Esophagus squamous epithelium (tissue), 5 donors: ENCODE data around the gene CENPS. TPM values are rescaled to one million over a fixed set of nuclear protein-coding genes. Genes with fewer than 3 reads are reported as not detected.

ENCODE experiments used
- DNase-seq: peaks from one replicate; lab custom pipeline; 2025; lab: John Stamatoyannopoulos, UW
- H3K27ac ChIP-seq, 4 donors: fragments of 200-600 bp; sonication (generic); one replicate each; pipeline ENCODE4 v1.5.1; 2016 to 2019; ENCODE audit warnings: mild to moderate bottlenecking in 1 of 4
- H3K27me3 ChIP-seq, 4 donors: fragments of 200-600 bp; sonication (generic); 1 replicate in 3 of 4; 2 replicates in 1 of 4; pipeline versions ENCODE4 v1.5.1 to v1.6.0; 2017 to 2021; ENCODE audit warnings: antibody characterized with exemption in 1 of 4
- H3K36me3 ChIP-seq, 3 donors: fragments of 200-600 bp; sonication (generic); one replicate each; pipeline ENCODE4 v1.5.1; 2016 to 2019
- H3K4me1 ChIP-seq, 3 donors: fragments of 200-600 bp; sonication (generic); one replicate each; pipeline ENCODE4 v1.5.1; 2017 to 2019
- H3K4me3 ChIP-seq, 4 donors: fragments of 200-600 bp; sonication (generic); 1 replicate in 3 of 4; 2 replicates in 1 of 4; pipeline ENCODE4 v1.5.1; 2016 to 2019; ENCODE audit warnings: mild to moderate bottlenecking in 2 of 4, moderate library complexity in 1 of 4
- H3K9me3 ChIP-seq, 3 donors: fragments of 200-600 bp; sonication (generic); one replicate each; pipeline ENCODE4 v1.5.1; 2016 to 2019
- CTCF ChIP-seq, 6 experiments: fragments of 450-650 bp in 4 of 6; fragments of 200-600 bp in 2 of 6; sonication (generic) in 2 of 6; IDR thresholded peaks; one replicate each; pipeline ENCODE4 v1.5.1; 2016 to 2019; ENCODE audit warnings: antibody characterized with exemption in 6 of 6, mild to moderate bottlenecking in 4 of 6, moderate library complexity in 4 of 6
- POLR2A ChIP-seq, 4 donors: fragments of 450-650 bp; IDR thresholded peaks; one replicate each; pipeline ENCODE4 v1.6.1; 2017; ENCODE audit warnings: antibody characterized with exemption in 4 of 4, mild to moderate bottlenecking in 4 of 4, moderate library complexity in 3 of 4
- WGBS, 2 donors: methylation state at CpG; one replicate each; pipeline ENCODE4 v1.1.5; 2018; 5-methylcytosine and 5-hydroxymethylcytosine counted together
- intact Hi-C: fragments of 100-400 bp; cut with DNase I; formaldehyde crosslinking; loops from one replicate; pipeline ENCODE4 v1.15.0; 2022
- total RNA-seq, 4 donors: library from RNA; depleted of rRNA; stranded (reverse); fragments of >200 nt; gene quantifications; one replicate each; pipeline ENCODE4 v1.1.0, GENCODE V29; 2016
- donor health status: DM: yes; HTN: yes; CAD: no.

Gene CENPS
- total RNA-seq, 4 donors from 2014 or later = 5.6 to 15.7 (median 6.1) TPM

GRCh38 chr1:10386761-10387676, 43.2 kb upstream of the CENPS start:
- Histone ChIP-seq H3K4me3 (peak overlapping the region in 2 of 4 donors; percentile 2 to 44), H3K36me3 (peaks cover 0 to 4% (median 0%) of the 10 kb centered on the region in 3 donors), H3K27ac (peak overlapping the region; percentile 83 to 90 (median 88)), H3K4me1 (peaks cover 20 to 67% (median 37%) of the 10 kb centered on the region in 3 donors), H3K9me3 (no peaks in the 10 kb centered on the region), H3K27me3 (no peaks in the 10 kb centered on the region)
- DNase-seq = no peak
- WGBS, 2 donors = 42 to 52% methylated on average over 12 of the region's 12 CpGs
- TF ChIP-seq POLR2A (IDR thresholded peaks at IDR 0.05) = no peak
- no peak for TF ChIP-seq CTCF (IDR thresholded peaks at IDR 0.05)
- intact Hi-C loops = no loop called here

GRCh38 chr1:10387677-10388386, 42.4 kb upstream of the CENPS start:
- H3K4me1 ChIP-seq = peaks cover 20 to 67% (median 37%) of the 10 kb centered on the region in 3 donors
- WGBS, 2 donors = 14 to 17% methylated on average over 3 of the region's 3 CpGs
- no peaks in the 10 kb centered on the region for H3K27me3 ChIP-seq
- no peaks in the 10 kb centered on the region for H3K9me3 ChIP-seq
- H3K4me3 ChIP-seq = peak overlapping the region in 3 of 4 donors; percentile 2 to 44 (median 14)
- intact Hi-C loops = no loop called here
- no peaks in the 10 kb centered on the region for H3K36me3 ChIP-seq
- no peak for TF ChIP-seq CTCF (IDR thresholded peaks at IDR 0.05)
- H3K27ac ChIP-seq = peak overlapping the region; percentile 83 to 90 (median 88)
- DNase-seq = no peak

DNA sequence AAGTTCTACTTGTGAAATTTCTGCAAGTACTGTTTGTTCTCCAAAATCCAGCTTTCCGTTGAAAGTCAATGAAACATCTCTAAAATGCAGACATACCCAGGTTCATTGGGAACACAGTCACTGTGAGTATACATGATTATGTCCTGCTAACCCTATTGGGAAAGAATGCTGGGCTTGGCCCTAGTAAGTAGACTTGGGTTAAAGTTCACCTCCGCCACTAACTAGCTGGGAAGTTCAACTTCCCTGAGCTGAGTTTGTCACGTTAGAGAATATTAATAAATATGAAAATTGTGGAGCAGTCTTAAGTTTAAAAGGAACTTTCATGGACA, 41.9 kb upstream of the CENPS start:
- no peaks in the 10 kb centered on the region for H3K9me3 ChIP-seq
- intact Hi-C loops = no loop called here
- H3K36me3 ChIP-seq = no peaks in the 10 kb centered on the region
- H3K4me1 ChIP-seq = peaks cover 20 to 67% (median 37%) of the 10 kb centered on the region in 3 donors
- no peaks in the 10 kb centered on the region for H3K27me3 ChIP-seq
- no peak for DNase-seq
- TF ChIP-seq CTCF (IDR thresholded peaks at IDR 0.05) = no peak
- no peak for TF ChIP-seq POLR2A (IDR thresholded peaks at IDR 0.05)
- peak overlapping the region; percentile 83 to 90 (median 88) for H3K27ac ChIP-seq
- WGBS, 2 donors = 25 to 69% methylated on average over 3 of the region's 3 CpGs
- H3K4me3 ChIP-seq = peak overlapping the region in 3 of 4 donors; percentile 2 to 44 (median 14)

GRCh38 chr1:10389271-10389973, 40.8 kb upstream of the CENPS start:
- no peaks in the 10 kb centered on the region for H3K36me3 ChIP-seq
- no peaks in the 10 kb centered on the region for H3K9me3 ChIP-seq
- H3K27me3 ChIP-seq = no peaks in the 10 kb centered on the region
- WGBS, 2 donors = 75 to 77% methylated on average over 6 of the region's 6 CpGs
- TF ChIP-seq CTCF (IDR thresholded peaks at IDR 0.05) (no peak), POLR2A (IDR thresholded peaks at IDR 0.05) (no peak)
- H3K27ac ChIP-seq = peak overlapping the region; percentile 83 to 90 (median 88)
- peaks cover 15 to 59% (median 37%) of the 10 kb centered on the region in 3 donors for H3K4me1 ChIP-seq
- intact Hi-C loops = no loop called here
- DNase-seq = no peak
- H3K4me3 ChIP-seq = no peak overlapping the region
